ENCODE measurements around the gene SLC24A4. TPM values are rescaled to one million over a fixed set of nuclear protein-coding genes. Genes with fewer than 3 reads are reported as not detected.

SLC24A4 gene
- polyA plus RNA-seq, 3 donors: 0.12 to 0.33 (median 0.19) TPM

- DNase-seq (ENCODE audit: low read depth in 3 of 3, low spot score in 2 of 3): no peak
These were observed 170.1 kb downstream of the SLC24A4 start for GRCh38 chr14:92493024-92493423.

- no peak for DNase-seq (ENCODE audit: low read depth in 3 of 3, low spot score in 2 of 3)
These were observed 170.5 kb downstream of the SLC24A4 start for GRCh38 chr14:92493492-92493891.

GRCh38 chr14:92494512-92494911 is 171.5 kb downstream of the SLC24A4 start:
- DNase-seq (ENCODE audit: low read depth in 3 of 3, low spot score in 2 of 3): no peak

GRCh38 chr14:92495027-92495426 is 172.1 kb downstream of the SLC24A4 start:
- no peak for DNase-seq (ENCODE audit: low read depth in 3 of 3, low spot score in 2 of 3)

- no peak for DNase-seq (ENCODE audit: low read depth in 3 of 3, low spot score in 2 of 3)
These were observed 173.4 kb downstream of the SLC24A4 start for GRCh38 chr14:92496191-92496857.

- DNase-seq (ENCODE audit: low read depth in 3 of 3, low spot score in 2 of 3): no peak
These were observed 174.4 kb downstream of the SLC24A4 start for GRCh38 chr14:92497391-92497790.

- DNase-seq (ENCODE audit: low read depth in 3 of 3, low spot score in 2 of 3): no peak
These were observed 176.3 kb downstream of the SLC24A4 start for GRCh38 chr14:92499234-92499633.

GRCh38 chr14:92500491-92500941 is 177.6 kb downstream of the SLC24A4 start:
- no peak for DNase-seq (ENCODE audit: low read depth in 3 of 3, low spot score in 2 of 3)

- no peak for DNase-seq (ENCODE audit: low read depth in 3 of 3, low spot score in 2 of 3)
These were observed 179.0 kb downstream of the SLC24A4 start for GRCh38 chr14:92501891-92502351.

- no peak for DNase-seq (ENCODE audit: low read depth in 3 of 3, low spot score in 2 of 3)
These were observed 179.7 kb downstream of the SLC24A4 start for GRCh38 chr14:92502541-92503286.

GRCh38 chr14:92503756-92504491 is 181.0 kb downstream of the SLC24A4 start:
- no peak for DNase-seq (ENCODE audit: low read depth in 3 of 3, low spot score in 2 of 3)

- no peak for DNase-seq (ENCODE audit: low read depth in 3 of 3, low spot score in 2 of 3)
These were observed 182.9 kb downstream of the SLC24A4 start for GRCh38 chr14:92505826-92506225.

- DNase-seq (ENCODE audit: low read depth in 3 of 3, low spot score in 2 of 3): no peak
These were observed 183.3 kb downstream of the SLC24A4 start for GRCh38 chr14:92506231-92506630.

- no peak for DNase-seq (ENCODE audit: low read depth in 3 of 3, low spot score in 2 of 3)
These were observed 184.3 kb downstream of the SLC24A4 start for GRCh38 chr14:92507174-92507768.

- no peak for DNase-seq (ENCODE audit: low read depth in 3 of 3, low spot score in 2 of 3)
These were observed 188.0 kb downstream of the SLC24A4 start for GRCh38 chr14:92510972-92511371.

- DNase-seq (ENCODE audit: low read depth in 3 of 3, low spot score in 2 of 3): no peak
These were observed 188.7 kb downstream of the SLC24A4 start for GRCh38 chr14:92511453-92512238.

GRCh38 chr14:92512807-92513203 is 189.8 kb downstream of the SLC24A4 start:
- DNase-seq (ENCODE audit: low read depth in 3 of 3, low spot score in 2 of 3): no peak

GRCh38 chr14:92513204-92513965 is 190.4 kb downstream of the SLC24A4 start, which contains the start of gene RIN3:
Gene RIN3 (plus strand): TSS chr14:92513781. CDS start chr14:92513933, 152 bp downstream.
- DNase-seq (ENCODE audit: low read depth in 3 of 3, low spot score in 2 of 3): peak in 1 of 3 donors; percentile 29

All from right renal cortex interstitium (tissue), 3 donors.